GM12878 (cell line): ENCODE measurements around the gene ARPC1B. TPM values are rescaled to one million over a fixed set of nuclear protein-coding genes. Genes with fewer than 3 reads are reported as not detected.

ENCODE experiments used
- DPF2 ChIP-seq: fragments of 450-650 bp; IDR thresholded peaks from 2 replicates; pipeline ENCODE4 v1.6.1; 2017; ENCODE audit warnings: mild to moderate bottlenecking
- ELK1 ChIP-seq: IDR thresholded peaks from 2 replicates; pipeline ENCODE4 v1.6.1; 2012; ENCODE audit warnings: low read depth, low read length, improper control_type of control experiment
- ETV6 ChIP-seq, 2 experiments: fragments of 450-650 bp in 1 of 2; IDR thresholded peaks in 1 of 2; conservative IDR thresholded peaks in 1 of 2; 2 replicates each; pipeline ENCODE4 v1.6.1; 2014; ENCODE audit warnings: antibody characterized with exemption in 1 of 2, borderline replicate concordance in 1 of 2, low read depth in 1 of 2, mild to moderate bottlenecking in 1 of 2, moderate library complexity in 1 of 2
- EZH2 ChIP-seq: IDR thresholded peaks from 2 replicates; pipeline ENCODE4 v1.6.1; 2012; ENCODE audit warnings: low read depth, mild to moderate bottlenecking, control low read depth, inconsistent platforms, low read length, borderline replicate concordance; ENCODE audit not compliant: control insufficient read depth
- IRF3 ChIP-seq: fragments of 450-650 bp; IDR thresholded peaks from 2 replicates; pipeline ENCODE4 v1.6.1; 2014; ENCODE audit warnings: mild to moderate bottlenecking
- KAT2A ChIP-seq: conservative IDR thresholded peaks from 2 replicates; pipeline ENCODE4 v1.6.1; 2011; ENCODE audit warnings: low read depth, low read length; ENCODE audit not compliant: control insufficient read depth
- MTA2 ChIP-seq: fragments of 450-650 bp; IDR thresholded peaks from 2 replicates; pipeline ENCODE4 v1.6.1; 2016; ENCODE audit warnings: low read depth, mild to moderate bottlenecking, moderate library complexity
- PAX8 ChIP-seq: fragments of 450-650 bp; IDR thresholded peaks from 2 replicates; pipeline ENCODE4 v1.6.1; 2017; ENCODE audit warnings: mild to moderate bottlenecking, moderate library complexity
- PBX3 ChIP-seq: IDR thresholded peaks from 2 replicates; pipeline ENCODE4 v1.6.1; 2011; ENCODE audit warnings: mild to moderate bottlenecking, low read depth, low read length, moderate library complexity; ENCODE audit not compliant: insufficient replicate concordance
- POLR2AphosphoS5 ChIP-seq: IDR thresholded peaks from 2 replicates; pipeline ENCODE4 v1.6.1; 2011; ENCODE audit warnings: mild to moderate bottlenecking, low read length, inconsistent platforms
- RCOR1 ChIP-seq: conservative IDR thresholded peaks from 2 replicates; pipeline ENCODE4 v1.6.1; 2012; ENCODE audit warnings: low read depth, low read length, improper control_type of control experiment
- SKIL ChIP-seq: fragments of 450-650 bp; IDR thresholded peaks from 2 replicates; pipeline ENCODE4 v1.6.1; 2017; ENCODE audit warnings: mild to moderate bottlenecking, low read depth, inconsistent platforms; ENCODE audit not compliant: poor library complexity, severe bottlenecking
- SP1 ChIP-seq: IDR thresholded peaks from one replicate; pipeline ENCODE4 v1.6.1; 2011; ENCODE audit warnings: low read depth, low read length
- TAF1 ChIP-seq: IDR thresholded peaks from 2 replicates; pipeline ENCODE4 v1.6.1; 2011; ENCODE audit warnings: mild to moderate bottlenecking, low read depth, low read length, borderline replicate concordance
- TCF12 ChIP-seq: IDR thresholded peaks from 2 replicates; pipeline ENCODE4 v1.6.1; 2011; ENCODE audit warnings: low read depth, mild to moderate bottlenecking, low read length
- ZNF592 ChIP-seq: fragments of 450-650 bp; IDR thresholded peaks from 2 replicates; pipeline ENCODE4 v1.6.1; 2017; ENCODE audit warnings: mild to moderate bottlenecking, moderate library complexity
- polyA plus RNA-seq, 11 experiments: library from polyadenylated mRNA; depleted of rRNA in 4 of 11; unstranded in 6 of 11; stranded (reverse) in 5 of 11; fragments of >200 nt; fragmentation: Nextera tagmentation in 4 of 11; fragmentation: Illumina TruSeq in 1 of 11; extraction: Ambion mirVana in 4 of 11; extraction: Trizol in 1 of 11; gene quantifications; 1 replicate in 1 of 11; 2 replicates in 10 of 11; pipeline versions ENCODE4 v1.2.1 to v1.2.3, GENCODE V29; 2011 to 2016; ENCODE audit warnings: inconsistent platforms in 2 of 11, missing spikeins in 2 of 11, low read depth in 1 of 11
- total RNA-seq, 4 experiments: library from RNA; depleted of rRNA in 3 of 4; stranded (reverse); fragments of >200 nt in 3 of 4; fragmentation: Illumina TruSeq in 1 of 4; extraction: Trizol in 1 of 4; gene quantifications; 2 replicates each; pipeline versions ENCODE4 v1.2.1 to v1.2.3, GENCODE V29; 2013 to 2021

ARPC1B gene
- total and polyA plus RNA-seq, 10 of the 15 experiments (the other 5 are each of a cell fraction or from before 2014, with no cell fraction given), result 14.1 to 762 (median 387) TPM

GRCh38 chr7:99438573-99439480 lies 64.3 kb downstream of the ARPC1B start, which contains the start of the genes CPSF4 and PTCD1 (continued):
- no peak for TF ChIP-seq IRF3
- TF ChIP-seq DPF2, result peak; percentile 71
- no peak for TF ChIP-seq RCOR1
- no peak for TF ChIP-seq KAT2A
- no peak for TF ChIP-seq MTA2
- 0 out of 2 replicates have a peak, but pooled peaks have one; percentile 81 for TF ChIP-seq ZNF592
- peak; percentile 58; the same call in 1 of the 2 replicates for TF ChIP-seq TCF12
- no peak for TF ChIP-seq PAX8
- TF ChIP-seq SP1, result peak; percentile 52
- TF ChIP-seq SKIL, result no peak
- no peak for TF ChIP-seq EZH2
- TF ChIP-seq POLR2AphosphoS5, result peak; percentile 76; the same call in 1 of the 2 replicates
- TF ChIP-seq TAF1, result peak; percentile 56; the same call in 1 of the 2 replicates
- TF ChIP-seq PBX3, result no peak
- TF ChIP-seq ETV6 (conservative IDR thresholded peaks at IDR 0.05 in 1 of 2, IDR thresholded peaks at IDR 0.05 in 1 of 2; ENCODE audit: borderline replicate concordance in 1 of 2, low read depth in 1 of 2), result no peak
- peak; percentile 60; the same call in 1 of the 2 replicates for TF ChIP-seq ELK1
